HepG2 (cell line): ENCODE results near the gene SERPINA3. TPM values are rescaled to one million over a fixed set of nuclear protein-coding genes. Genes with fewer than 3 reads are reported as not detected.

ENCODE experiments used
- ATAC-seq: fragments of 200-7000 bp; cut with Tn5 transposase; 3 replicates; pipeline ENCODE4 v1.9.1; 2020; ENCODE audit warnings: mild to moderate bottlenecking, moderate library complexity
- BruUV-seq: library from RNA; stranded (reverse); fragments of 400-500 nt; replicated peaks from 2 replicates; lab custom pipeline; 2021; lab: Mats Ljungman, UMichigan
- CTCF ChIA-PET: fragments of 300-600 bp; formaldehyde crosslinking; extraction: SDS; loops from one replicate; lab custom pipeline; 2021; ENCODE audit warnings: low total read pairs, inconsistent platforms, low intra/inter-chr PET ratio; lab: Yijun Ruan, JAX
- POLR2A ChIA-PET: fragments of 350-600 bp; sonication (Branson Sonifier 250); formaldehyde crosslinking; loops from one replicate; lab custom pipeline; 2020; ENCODE audit warnings: antibody characterized with exemption, inconsistent platforms; lab: Yijun Ruan, JAX
- DNase-seq: peaks from one replicate; pipeline ENCODE4 v3.0.0-alpha.2; 2015; ENCODE audit warnings: low spot score
- FAIRE-seq: peaks from 3 replicates; lab custom pipeline; 2011; peaks lifted over from hg19 to GRCh38; lab: Jason Lieb, UNC
- H2AFZ ChIP-seq: one replicate; pipeline ENCODE4 v1.6.1; 2011; ENCODE audit warnings: low read length, inconsistent platforms
- H3K27ac ChIP-seq: fragments of 300-600 bp; 3 replicates; pipeline ENCODE4 v1.8.0; 2011; ENCODE audit warnings: mixed run types, mild to moderate bottlenecking, mixed read lengths, low read length, inconsistent platforms; ENCODE audit not compliant: insufficient read depth; ENCODE audit errors: extremely low read length
- H3K27me3 ChIP-seq, 2 experiments: fragments of 200-600 bp in 1 of 2; 2 replicates in 1 of 2; 3 replicates in 1 of 2; pipeline versions ENCODE4 v1.6.0 to v1.8.0; 2011; ENCODE audit warnings: low read length in 2 of 2, mild to moderate bottlenecking in 2 of 2, moderate library complexity in 2 of 2, inconsistent platforms in 1 of 2; ENCODE audit not compliant: insufficient read depth in 2 of 2, control insufficient read depth in 1 of 2
- H3K36me3 ChIP-seq, 2 experiments: fragments of 200-600 bp in 1 of 2; replicated peaks in 1 of 2; 2 replicates in 1 of 2; 3 replicates in 1 of 2; pipeline versions ENCODE4 v1.5.1 to v1.8.0; 2011; ENCODE audit warnings: low read length in 2 of 2, inconsistent platforms in 1 of 2; ENCODE audit not compliant: insufficient read depth in 2 of 2, control insufficient read depth in 1 of 2
- H3K4me1 ChIP-seq: 2 replicates; pipeline ENCODE4 v1.5.1; 2012; ENCODE audit warnings: low read length, inconsistent platforms; ENCODE audit not compliant: insufficient read depth
- H3K4me2 ChIP-seq: 2 replicates; pipeline ENCODE4 v1.6.0; 2011; ENCODE audit warnings: low read depth, low read length, inconsistent platforms
- H3K4me3 ChIP-seq, 3 experiments: fragments of 200-600 bp in 1 of 3; sonication (generic), shearing (Covaris generic) in 1 of 3; replicated peaks in 1 of 3; 2 replicates each; pipeline ENCODE4 v1.5.1; 2011 to 2016; ENCODE audit warnings: low read length in 3 of 3, inconsistent platforms in 2 of 3, low read depth in 2 of 3, mild to moderate bottlenecking in 2 of 3, control low read depth in 1 of 3, mixed read lengths in 1 of 3; ENCODE audit not compliant: insufficient read depth in 1 of 3
- H3K79me2 ChIP-seq: one replicate; pipeline ENCODE4 v1.6.1; 2011; ENCODE audit warnings: low read length, inconsistent platforms; ENCODE audit not compliant: insufficient read depth
- H3K9ac ChIP-seq: 2 replicates; pipeline ENCODE4 v1.6.0; 2011; ENCODE audit warnings: mild to moderate bottlenecking, low read depth, low read length, inconsistent platforms; ENCODE audit not compliant: insufficient read depth
- H3K9me3 ChIP-seq: 2 replicates; pipeline ENCODE4 v1.5.1; 2012; ENCODE audit warnings: mild to moderate bottlenecking, low read length
- H4K20me1 ChIP-seq: 2 replicates; pipeline ENCODE4 v1.6.0; 2011; ENCODE audit warnings: inconsistent platforms, mild to moderate bottlenecking, low read length, moderate library complexity; ENCODE audit not compliant: insufficient read depth
- CENPX ChIP-seq: sonication (generic); formaldehyde crosslinking; IDR thresholded peaks from 2 replicates; pipeline ENCODE4 v1.9.0; 2021; ENCODE audit warnings: mild to moderate bottlenecking, missing genetic modification reagents, moderate library complexity
- E2F1 ChIP-seq: sonication (generic); formaldehyde crosslinking; IDR thresholded peaks from 2 replicates; pipeline ENCODE4 v1.5.0; 2020; ENCODE audit warnings: missing genetic modification reagents
- IRF9 ChIP-seq: sonication (generic); formaldehyde crosslinking; IDR thresholded peaks from 2 replicates; pipeline ENCODE4 v1.8.0; 2022; ENCODE audit warnings: missing genetic modification reagents, mild to moderate bottlenecking, borderline replicate concordance
- RERE ChIP-seq: IDR thresholded peaks from 2 replicates; pipeline ENCODE4 v1.6.1; 2016; ENCODE audit warnings: low read depth, missing genetic modification reagents, missing compliant biosample characterization
- SOX6 ChIP-seq, 2 experiments: fragments of 450-650 bp in 1 of 2; sonication (generic) in 1 of 2; formaldehyde crosslinking in 1 of 2; IDR thresholded peaks; 2 replicates each; pipeline versions ENCODE4 v1.4.0 to v1.6.1; 2017 to 2020; ENCODE audit warnings: antibody characterized with exemption in 1 of 2, mild to moderate bottlenecking in 1 of 2, missing genetic modification reagents in 1 of 2
- TBX3 ChIP-seq: fragments of 450-650 bp; IDR thresholded peaks from 2 replicates; pipeline ENCODE4 v1.6.1; 2017; ENCODE audit warnings: antibody characterized with exemption, mild to moderate bottlenecking, inconsistent platforms, borderline replicate concordance
- TOPORS ChIP-seq: sonication (generic); formaldehyde crosslinking; IDR thresholded peaks from 2 replicates; pipeline ENCODE4 v1.8.0; 2023; ENCODE audit warnings: mild to moderate bottlenecking, missing genetic modification reagents
- ZIK1 ChIP-seq: sonication (generic); formaldehyde crosslinking; IDR thresholded peaks from 2 replicates; pipeline ENCODE4 v1.5.0; 2020; ENCODE audit warnings: mild to moderate bottlenecking, low read depth, missing genetic modification reagents, borderline replicate concordance
- ZNF687 ChIP-seq: sonication (generic); formaldehyde crosslinking; IDR thresholded peaks from 2 replicates; pipeline ENCODE4 v1.5.1; 2020; ENCODE audit warnings: mild to moderate bottlenecking, missing genetic modification reagents, moderate library complexity
- WGBS: methylation state at CpG from one replicate; pipeline ENCODE4 v1.1.6; 2017; ENCODE audit warnings: low lambda C conversion rate; 5-methylcytosine and 5-hydroxymethylcytosine counted together
- in situ Hi-C: cut with HindIII; loops from 2 replicates; pipeline ENCODE4 v1.10.0; 2017; ENCODE audit warnings: low pct_unique_long_range_greater_than_20kb; ENCODE audit not compliant: extremely low pct_ligation_motif_present
- intact Hi-C: fragments of 100-400 bp; cut with micrococcal nuclease; formaldehyde crosslinking; loops from one replicate; pipeline ENCODE4 v1.10.0; 2022; ENCODE audit not compliant: unreplicated experiment
- polyA plus RNA-seq, 8 experiments: library from polyadenylated mRNA; depleted of rRNA in 3 of 8; stranded (reverse) in 7 of 8; unstranded in 1 of 8; fragments of >200 nt; fragmentation: Illumina TruSeq in 4 of 8; extraction: Trizol in 4 of 8; gene quantifications; 2 replicates each; pipeline versions ENCODE4 v1.2.1 to v1.2.3, GENCODE V29; 2011 to 2016; ENCODE audit warnings: low read depth in 4 of 8, missing spikeins in 1 of 8, mixed read lengths in 1 of 8; ENCODE audit not compliant: insufficient read depth in 1 of 8
- total RNA-seq, 5 experiments: library from RNA; depleted of rRNA; stranded (reverse); fragments of >200 nt; fragmentation: Illumina TruSeq; extraction: Trizol; gene quantifications; 2 replicates each; pipeline ENCODE4 v1.2.3, GENCODE V29; 2016; ENCODE audit warnings: low read depth in 1 of 5
- TF ChIP-seq, protein P1 (sequence below): IDR thresholded peaks from 2 replicates; pipeline ENCODE4 v1.6.1; 2016; ENCODE audit warnings: low read depth

Gene SERPINA3
- total and polyA plus RNA-seq, 2 of the 13 experiments (the other 11 are each of a cell fraction or from before 2014, with no cell fraction given), result 825 to 2,200 TPM

- Histone ChIP-seq H2AFZ (no peak overlapping the region), H3K36me3 (no peaks in the 10 kb centered on the region), H3K4me1 (peaks cover 20% of the 10 kb centered on the region), H3K27ac (no peak overlapping the region), H3K4me3 (no peak overlapping the region), H3K27me3 (peaks cover 0 to 14% of the 10 kb centered on the region in 2 experiments; a peak in 3 of 5 replicates), H3K9ac (no peak overlapping the region), H3K4me2 (no peak overlapping the region), H3K9me3 (no peaks in the 10 kb centered on the region), H3K79me2 (no peaks in the 10 kb centered on the region), H4K20me1 (no peaks in the 10 kb centered on the region)
- in situ Hi-C loops, result no loop called here
- DNase-seq (no peak), FAIRE-seq (no peak), ATAC-seq (no peak)
- BruUV-seq, result no TSS peak
- POLR2A ChIA-PET, result no interaction called here
- CTCF ChIA-PET, result no interaction called here
- intact Hi-C loops, result no loop called here
- WGBS, result 37% methylated on average over 1 of the region's 1 CpG
- TF ChIP-seq TOPORS (CRISPR knock-in tag) (no peak), RERE (CRISPR knock-in tag) (no peak), E2F1 (CRISPR knock-in tag) (no peak), ZNF687 (CRISPR knock-in tag) (no peak), TBX3 (no peak), SOX6 (IDR thresholded peaks at IDR 0.05) (no peak), SOX6 (CRISPR knock-in tag; IDR thresholded peaks at IDR 0.05) (no peak), ZIK1 (CRISPR knock-in tag) (no peak), IRF9 (CRISPR knock-in tag) (no peak), CENPX (no peak)
- TF ChIP-seq, protein P1, sequence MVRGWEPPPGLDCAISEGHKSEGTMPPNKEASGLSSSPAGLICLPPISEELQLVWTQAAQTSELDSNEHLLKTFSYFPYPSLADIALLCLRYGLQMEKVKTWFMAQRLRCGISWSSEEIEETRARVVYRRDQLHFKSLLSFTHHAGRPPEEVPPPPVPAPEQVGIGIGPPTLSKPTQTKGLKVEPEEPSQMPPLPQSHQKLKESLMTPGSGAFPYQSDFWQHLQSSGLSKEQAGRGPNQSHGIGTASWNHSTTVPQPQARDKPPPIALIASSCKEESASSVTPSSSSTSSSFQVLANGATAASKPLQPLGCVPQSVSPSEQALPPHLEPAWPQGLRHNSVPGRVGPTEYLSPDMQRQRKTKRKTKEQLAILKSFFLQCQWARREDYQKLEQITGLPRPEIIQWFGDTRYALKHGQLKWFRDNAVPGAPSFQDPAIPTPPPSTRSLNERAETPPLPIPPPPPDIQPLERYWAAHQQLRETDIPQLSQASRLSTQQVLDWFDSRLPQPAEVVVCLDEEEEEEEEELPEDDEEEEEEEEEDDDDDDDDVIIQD (CRISPR knock-in tag), result no peak
Measured at GRCh38 chr14:94659256-94659655, 47.1 kb downstream of the SERPINA3 start.
